MCF 10A (cell line): Measurements from ENCODE around the gene SUCO. TPM values are rescaled to one million over a fixed set of nuclear protein-coding genes. Genes with fewer than 3 reads are reported as not detected.

ENCODE experiments used
- BruUV-seq: library from RNA; stranded (reverse); fragments of 400-500 nt; replicated peaks from 2 replicates; lab custom pipeline; 2021; lab: Mats Ljungman, UMichigan
- CTCF ChIA-PET: fragments of 300-600 bp; sonication (Branson Sonifier 250); formaldehyde crosslinking; extraction: SDS; loops from one replicate; lab custom pipeline; 2021; ENCODE audit warnings: antibody characterized with exemption, inconsistent platforms; lab: Yijun Ruan, JAX
- POLR2A ChIA-PET: fragments of 300-600, 350-650 bp; sonication (Branson Sonifier 250); formaldehyde crosslinking; extraction: SDS; loops from one replicate; lab custom pipeline; 2020; ENCODE audit warnings: antibody characterized with exemption, inconsistent platforms; lab: Yijun Ruan, JAX
- DNase-seq: peaks from one replicate; pipeline ENCODE4 v3.0.0-alpha.2; 2018; ENCODE audit not compliant: unreplicated experiment
- H3K27ac Mint-ChIP-seq: one replicate; pipeline ENCODE4 v1.8.0; 2022; ENCODE audit warnings: mild to moderate bottlenecking, low read depth, mixed read lengths; ENCODE audit not compliant: unreplicated experiment
- H3K27me3 Mint-ChIP-seq: one replicate; pipeline ENCODE4 v1.8.0; 2022; ENCODE audit warnings: mixed read lengths; ENCODE audit not compliant: insufficient read depth, unreplicated experiment
- H3K36me3 Mint-ChIP-seq: one replicate; pipeline ENCODE4 v1.8.0; 2022; ENCODE audit warnings: mild to moderate bottlenecking, moderate library complexity, mixed read lengths; ENCODE audit not compliant: insufficient read depth, unreplicated experiment
- H3K4me1 Mint-ChIP-seq: one replicate; pipeline ENCODE4 v1.8.0; 2022; ENCODE audit warnings: mixed read lengths; ENCODE audit not compliant: insufficient read depth, unreplicated experiment
- H3K4me3 Mint-ChIP-seq: one replicate; pipeline ENCODE4 v1.8.0; 2022; ENCODE audit warnings: mild to moderate bottlenecking, moderate library complexity, mixed read lengths; ENCODE audit not compliant: unreplicated experiment
- H3K9me3 Mint-ChIP-seq: one replicate; pipeline ENCODE4 v1.8.0; 2022; ENCODE audit warnings: mixed read lengths; ENCODE audit not compliant: unreplicated experiment
- CTCF ChIP-seq: fragments of 200-600 bp; IDR thresholded peaks from one replicate; pipeline ENCODE4 v1.8.0; 2022; ENCODE audit warnings: antibody characterized with exemption, mild to moderate bottlenecking; ENCODE audit not compliant: unreplicated experiment
- intact Hi-C: fragments of 100-400 bp; cut with micrococcal nuclease; formaldehyde crosslinking; loops from 2 replicates; pipeline ENCODE4 v1.14.1; 2022
- total RNA-seq: library from RNA; stranded (reverse); gene quantifications from 2 replicates; pipeline ENCODE4 v1.2.3, GENCODE V29; 2022

SUCO gene
- total RNA-seq, 1 experiment from 2014 or later: 47.9 TPM

- Mint-ChIP-seq H3K4me3 (no peak overlapping the region), H3K36me3 (no peaks in the 10 kb centered on the region), H3K9me3 (no peaks in the 10 kb centered on the region), H3K27ac (no peak overlapping the region), H3K27me3 (peaks cover 55% of the 10 kb centered on the region), H3K4me1 (no peaks in the 10 kb centered on the region)
- ChIA-PET CTCF (no interaction called here), POLR2A (interaction anchor here (1.3 kb wide), 1 partner anchor 52 kb away, joined by 4 read pairs; no protein-coding TSS in a partner anchor)
- intact Hi-C loops: no loop called here
- no peak for TF ChIP-seq CTCF
- no peak for DNase-seq
- no TSS peak for BruUV-seq
Measured at GRCh38 chr1:172485626-172486025, 47.3 kb upstream of the SUCO start.

GRCh38 chr1:172486805-172487454, 46.0 kb upstream of the SUCO start:
- H3K4me1 Mint-ChIP-seq: no peaks in the 10 kb centered on the region
- intact Hi-C loops: no loop called here
- TF ChIP-seq CTCF: no peak
- no peak for DNase-seq
- POLR2A ChIA-PET: interaction anchor here (0.7 to 1.6 kb wide), 3 partner anchors 44 to 50 kb away, joined by 3 to 4 read pairs (median 4); partner anchors contain the start of gene SUCO
- H3K27me3 Mint-ChIP-seq: peaks cover 63% of the 10 kb centered on the region
- no peaks in the 10 kb centered on the region for H3K9me3 Mint-ChIP-seq
- CTCF ChIA-PET: interaction anchor here (0.5 kb wide), 3 partner anchors 11 to 1271 kb away, joined by 3 to 5 read pairs (median 3); no protein-coding TSS in a partner anchor
- H3K27ac Mint-ChIP-seq: no peak overlapping the region
- H3K36me3 Mint-ChIP-seq: no peaks in the 10 kb centered on the region
- no peak overlapping the region for H3K4me3 Mint-ChIP-seq
- BruUV-seq: no TSS peak

DNA sequence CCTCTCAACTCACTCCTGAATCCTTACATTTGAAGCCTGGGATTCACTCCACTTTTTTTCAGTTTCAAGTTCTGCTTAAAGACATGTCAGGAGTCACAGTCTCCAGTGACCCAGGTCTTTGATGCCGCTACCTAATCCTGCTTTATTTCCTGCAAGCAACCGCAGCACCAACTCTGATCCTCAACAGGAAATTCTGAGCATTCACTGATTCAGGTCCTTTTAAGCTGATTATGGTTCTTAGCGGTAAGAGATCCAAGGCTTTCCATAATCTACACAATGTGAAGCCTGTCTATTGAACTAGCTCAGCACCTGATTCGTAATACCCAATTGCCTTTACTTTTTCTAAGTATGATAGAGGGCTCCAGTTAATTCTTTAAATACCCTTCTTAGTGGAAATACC, 45.4 kb upstream of the SUCO start:
- peaks cover 59% of the 10 kb centered on the region for H3K27me3 Mint-ChIP-seq
- BruUV-seq: no TSS peak
- no peak for TF ChIP-seq CTCF
- no peak overlapping the region for H3K4me3 Mint-ChIP-seq
- POLR2A ChIA-PET: interaction anchor here (1.6 kb wide), 1 partner anchor 45 kb away, joined by 4 read pairs; the partner anchor contains the start of gene SUCO
- no peak overlapping the region for H3K27ac Mint-ChIP-seq
- intact Hi-C loops: no loop called here
- no peaks in the 10 kb centered on the region for H3K36me3 Mint-ChIP-seq
- H3K4me1 Mint-ChIP-seq: no peaks in the 10 kb centered on the region
- DNase-seq: no peak
- H3K9me3 Mint-ChIP-seq: no peaks in the 10 kb centered on the region
- CTCF ChIA-PET: interaction anchor here (0.7 to 0.9 kb wide), 2 partner anchors 12 to 25 kb away, joined by 3 to 4 read pairs; no protein-coding TSS in a partner anchor

- ChIA-PET CTCF (interaction anchor here (0.5 to 1.4 kb wide), 5 partner anchors 10 to 231 kb away, joined by 3 to 5 read pairs (median 3); no protein-coding TSS in a partner anchor), POLR2A (interaction anchor here (0.6 to 1.2 kb wide), 4 partner anchors 9 to 235 kb away, joined by 3 read pairs; partner anchors contain the start of gene SUCO)
- no peaks in the 10 kb centered on the region for H3K4me1 Mint-ChIP-seq
- no peaks in the 10 kb centered on the region for H3K36me3 Mint-ChIP-seq
- H3K27ac Mint-ChIP-seq: no peak overlapping the region
- BruUV-seq: no TSS peak
- no peaks in the 10 kb centered on the region for H3K9me3 Mint-ChIP-seq
- H3K4me3 Mint-ChIP-seq: no peak overlapping the region
- intact Hi-C loops: no loop called here
- TF ChIP-seq CTCF: no peak
- H3K27me3 Mint-ChIP-seq: peaks cover 51% of the 10 kb centered on the region
- DNase-seq: no peak
Measured at GRCh38 chr1:172488393-172488792, 44.6 kb upstream of the SUCO start.
